GM13976 (cell line): ENCODE results near the gene MOGAT3.

Source experiments
- DNase-seq: peaks from one replicate; pipeline ENCODE4 v3.0.0; 2012; ENCODE audit warnings: low spot score
- CTCF ChIP-seq: IDR thresholded peaks from 2 replicates; pipeline ENCODE4 v1.5.1; 2012; ENCODE audit warnings: borderline replicate concordance, mild to moderate bottlenecking; ENCODE audit not compliant: insufficient read depth; ENCODE audit errors: extremely low read depth, missing control alignments, control extremely low read depth
- in situ Hi-C: fragments of 300-500 bp; cut with MboI; formaldehyde crosslinking; loops from one replicate; pipeline ENCODE4 v1.12.0; 2022; ENCODE audit warnings: low sequenced_read_pairs, mixed read lengths, inconsistent platforms; ENCODE audit not compliant: unreplicated experiment

The MOGAT3 gene

GRCh38 chr7:101180130-101180755, 20.6 kb downstream of the MOGAT3 start, which contains the start of gene NAT16:
NAT16 (minus strand) TSS chr7:101180293; CDS start chr7:101174807, 5,486 bp downstream.
- in situ Hi-C loops: no loop called here
- no peak for DNase-seq
- no peak for TF ChIP-seq CTCF

GRCh38 chr7:101179713-101180112, 21.1 kb downstream of the MOGAT3 start:
- no peak for TF ChIP-seq CTCF
- no peak for DNase-seq
- in situ Hi-C loops: no loop called here

GRCh38 chr7:101179117-101179516, 21.7 kb downstream of the MOGAT3 start:
- TF ChIP-seq CTCF: no peak
- in situ Hi-C loops: no loop called here
- no peak for DNase-seq

GRCh38 chr7:101177644-101178043, 23.2 kb downstream of the MOGAT3 start:
- no peak for DNase-seq
- in situ Hi-C loops: no loop called here
- no peak for TF ChIP-seq CTCF

- no peak for TF ChIP-seq CTCF
- DNase-seq: no peak
- in situ Hi-C loops: no loop called here
Measured at GRCh38 chr7:101175664-101176063, 25.2 kb downstream of the MOGAT3 start.

- no peak for TF ChIP-seq CTCF
- DNase-seq: no peak
- in situ Hi-C loops: no loop called here
Measured at GRCh38 chr7:101174322-101174854, 26.4 kb downstream of the MOGAT3 start.
